AG10803 (cell line): ENCODE results near the gene HEPHL1.
"Not testable (repeated sequence)": the region's sequence is repeated elsewhere in the genome, so short reads cannot be mapped to it uniquely, and the experiment has no call there.

ENCODE experiments used
- DNase-seq: peaks from one replicate; pipeline ENCODE4 v3.0.0; 2010; ENCODE audit warnings: low read depth
- H3K4me3 ChIP-seq: 2 replicates; pipeline ENCODE4 v1.5.1; 2011; ENCODE audit warnings: mild to moderate bottlenecking, low read length, control low read depth
- CTCF ChIP-seq: conservative IDR thresholded peaks from 2 replicates; pipeline ENCODE4 v1.5.1; 2011; ENCODE audit warnings: mild to moderate bottlenecking, low read length, control low read depth, inconsistent platforms

The HEPHL1 gene

DNA sequence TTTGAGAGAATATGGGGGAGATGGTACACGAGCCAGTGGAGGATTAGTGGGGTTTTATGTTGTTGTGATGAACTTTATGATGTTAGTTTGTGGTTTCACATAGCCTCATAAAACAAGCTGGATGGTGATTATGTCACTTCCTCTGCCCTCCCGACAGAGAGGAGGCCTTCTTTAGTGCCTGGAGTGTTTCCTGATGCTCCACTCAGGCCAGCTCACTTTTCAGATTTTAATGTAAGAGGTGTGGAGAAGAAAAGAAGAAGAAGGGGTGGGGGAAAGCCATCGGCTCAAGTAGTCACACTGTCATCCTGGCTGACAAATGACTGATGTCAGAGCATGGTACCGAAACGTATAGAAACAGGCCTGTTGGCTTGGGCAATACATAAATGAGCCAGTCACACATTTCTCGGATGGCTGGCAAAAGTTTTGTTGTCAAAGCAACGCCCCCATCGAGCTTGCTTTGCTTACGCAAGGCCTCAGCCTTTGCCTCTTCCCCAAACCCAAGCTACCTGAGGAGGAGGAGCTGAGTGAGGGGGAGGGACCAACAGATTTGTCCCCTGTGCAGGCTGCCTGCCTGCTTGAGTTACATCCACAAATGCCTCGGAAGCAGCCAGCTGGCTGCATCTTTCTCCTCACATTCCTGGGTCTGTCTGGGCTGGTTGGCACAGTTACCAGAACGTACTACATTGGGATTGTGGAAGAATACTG is at the start of gene HEPHL1:
Gene HEPHL1 (plus strand): TSS at position 578 of the 705 bp plus-strand sequence. CDS start 15 bp downstream, at position 593.
- no peak for DNase-seq
- TF ChIP-seq CTCF, result no peak
- H3K4me3 ChIP-seq, result no peak within 1 kb of the TSS

DNA sequence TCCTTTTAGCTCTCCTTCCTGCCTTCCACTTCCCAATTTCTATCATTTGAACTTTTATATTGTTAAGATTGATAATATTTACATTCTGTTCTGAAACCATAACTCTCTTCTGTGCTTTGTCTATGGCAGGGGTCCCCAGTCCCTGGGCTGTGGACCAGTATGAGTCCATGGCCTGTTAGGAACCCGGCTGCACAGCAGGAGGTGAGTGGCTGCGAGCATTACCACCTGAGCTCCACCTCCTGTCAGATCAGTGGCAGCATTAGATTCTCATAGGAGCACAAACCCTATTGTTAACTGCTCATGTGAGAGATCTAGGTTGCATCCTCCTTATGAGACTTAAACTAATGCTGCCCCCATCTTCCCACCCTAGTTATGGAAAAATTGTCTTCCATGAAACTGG is 48.4 kb upstream of the HEPHL1 start:
- no peak for TF ChIP-seq CTCF
- H3K4me3 ChIP-seq, result no peak overlapping the region
- DNase-seq, result no peak

- not testable (repeated sequence) for DNase-seq, H3K4me3 ChIP-seq
Measured at GRCh38 chr11:93973322-93974051, 47.7 kb upstream of the HEPHL1 start.

DNA sequence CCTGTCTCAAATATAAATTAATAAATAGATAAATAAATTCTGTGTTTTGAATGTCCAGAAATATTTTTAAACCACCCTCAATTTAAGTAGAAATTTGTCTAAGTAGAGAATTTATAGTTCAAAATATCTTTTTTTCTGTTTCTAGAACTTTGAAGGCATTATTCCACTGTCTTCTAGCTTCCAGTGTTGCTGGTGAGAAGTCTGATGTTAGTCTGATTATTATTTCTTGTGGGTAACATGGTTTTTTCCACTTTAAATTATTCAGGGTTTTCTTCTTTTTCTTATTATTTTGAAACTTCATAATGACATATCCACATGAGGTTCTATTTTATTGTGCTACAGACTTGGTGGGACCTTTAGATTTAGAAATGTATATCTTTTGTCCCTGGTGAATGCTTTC is 46.4 kb upstream of the HEPHL1 start:
- TF ChIP-seq CTCF, result no peak
- no peak overlapping the region for H3K4me3 ChIP-seq
- no peak for DNase-seq

GRCh38 chr11:93976577-93977254 is 44.4 kb upstream of the HEPHL1 start:
- not testable (repeated sequence) for DNase-seq

DNA sequence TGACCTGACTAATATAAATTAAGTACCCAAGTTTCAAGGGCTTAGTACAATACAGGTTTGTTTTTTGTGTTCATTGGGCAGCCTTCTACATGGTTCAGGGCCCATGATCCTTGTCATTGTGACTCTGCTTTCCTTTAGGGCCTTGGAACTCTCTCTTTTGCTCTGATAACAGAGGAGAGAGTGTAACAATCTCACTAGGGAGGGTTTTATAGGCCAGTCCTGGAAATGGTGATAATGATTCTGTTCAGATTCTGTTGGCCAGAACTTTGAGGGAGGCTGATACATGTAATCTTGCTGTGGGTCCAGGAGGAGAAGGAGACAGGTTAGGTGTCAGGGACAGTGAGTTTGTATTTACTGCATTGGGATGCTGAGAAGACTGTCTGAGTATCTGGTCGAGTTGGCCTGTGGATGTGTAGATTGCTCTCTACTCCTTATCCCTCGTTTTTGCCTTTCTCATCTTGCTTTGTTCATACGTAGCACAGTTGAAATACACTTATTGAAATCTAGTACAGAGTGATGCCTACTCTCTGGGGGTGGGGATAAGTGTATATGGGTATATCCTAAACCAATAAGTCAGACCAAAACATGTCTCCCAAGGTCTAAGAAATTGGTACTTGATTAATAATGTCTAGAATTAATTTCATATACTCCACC is 37.5 kb upstream of the HEPHL1 start:
- no peak overlapping the region for H3K4me3 ChIP-seq
- TF ChIP-seq CTCF, result no peak
- no peak for DNase-seq

More at GRCh38 chr11:93976577-93977254, 44.4 kb upstream of the HEPHL1 start:
- not testable (repeated sequence) for H3K4me3 ChIP-seq

- no peak overlapping the region for H3K4me3 ChIP-seq
- no peak for TF ChIP-seq CTCF
- peak; percentile 26 for DNase-seq
Measured at GRCh38 chr11:93984196-93984567, 37.0 kb upstream of the HEPHL1 start.
